ENCODE results near the gene ASF1B. TPM values are rescaled to one million over a fixed set of nuclear protein-coding genes. Genes with fewer than 3 reads are reported as not detected.

Gene ASF1B
- total and polyA plus RNA-seq, 12 donors = 0.17 to 5.6 (median 0.63) TPM

GRCh38 chr19:14164724-14165493, 28.5 kb upstream of the ASF1B start:
- Histone ChIP-seq H3K9me3 (no peaks in the 10 kb centered on the region), H3K4me1 (peaks cover 0 to 24% (median 13%) of the 10 kb centered on the region in 9 donors), H3K36me3 (peaks cover 0 to 31% (median 3%) of the 10 kb centered on the region in 9 donors), H3K4me3 (no peak overlapping the region), H3K27ac (no peak overlapping the region), H3K27me3 (no peaks in the 10 kb centered on the region)
- intact Hi-C loops (cut with DNase I) = no loop called here
- DNase-seq = no peak
- no peak for ATAC-seq
- WGBS, 2 donors = 85 to 89% methylated on average over 15 to 16 of the region's 16 CpGs
- TF ChIP-seq, protein P1, sequence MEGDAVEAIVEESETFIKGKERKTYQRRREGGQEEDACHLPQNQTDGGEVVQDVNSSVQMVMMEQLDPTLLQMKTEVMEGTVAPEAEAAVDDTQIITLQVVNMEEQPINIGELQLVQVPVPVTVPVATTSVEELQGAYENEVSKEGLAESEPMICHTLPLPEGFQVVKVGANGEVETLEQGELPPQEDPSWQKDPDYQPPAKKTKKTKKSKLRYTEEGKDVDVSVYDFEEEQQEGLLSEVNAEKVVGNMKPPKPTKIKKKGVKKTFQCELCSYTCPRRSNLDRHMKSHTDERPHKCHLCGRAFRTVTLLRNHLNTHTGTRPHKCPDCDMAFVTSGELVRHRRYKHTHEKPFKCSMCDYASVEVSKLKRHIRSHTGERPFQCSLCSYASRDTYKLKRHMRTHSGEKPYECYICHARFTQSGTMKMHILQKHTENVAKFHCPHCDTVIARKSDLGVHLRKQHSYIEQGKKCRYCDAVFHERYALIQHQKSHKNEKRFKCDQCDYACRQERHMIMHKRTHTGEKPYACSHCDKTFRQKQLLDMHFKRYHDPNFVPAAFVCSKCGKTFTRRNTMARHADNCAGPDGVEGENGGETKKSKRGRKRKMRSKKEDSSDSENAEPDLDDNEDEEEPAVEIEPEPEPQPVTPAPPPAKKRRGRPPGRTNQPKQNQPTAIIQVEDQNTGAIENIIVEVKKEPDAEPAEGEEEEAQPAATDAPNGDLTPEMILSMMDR (IDR thresholded peaks at IDR 0.05) = no peak

GRCh38 chr19:14164082-14164481, 27.7 kb upstream of the ASF1B start:
- Histone ChIP-seq H3K4me3 (no peak overlapping the region), H3K4me1 (peaks cover 0 to 24% (median 13%) of the 10 kb centered on the region in 9 donors), H3K27ac (no peak overlapping the region), H3K9me3 (no peaks in the 10 kb centered on the region), H3K36me3 (peaks cover 0 to 31% (median 0%) of the 10 kb centered on the region in 9 donors), H3K27me3 (no peaks in the 10 kb centered on the region)
- ATAC-seq (no peak), DNase-seq (no peak)
- WGBS, 2 donors = 65 to 75% methylated on average over 11 of the region's 11 CpGs
- TF ChIP-seq, protein P1 (IDR thresholded peaks at IDR 0.05) = no peak
- intact Hi-C loops (cut with DNase I) = no loop called here

DNA sequence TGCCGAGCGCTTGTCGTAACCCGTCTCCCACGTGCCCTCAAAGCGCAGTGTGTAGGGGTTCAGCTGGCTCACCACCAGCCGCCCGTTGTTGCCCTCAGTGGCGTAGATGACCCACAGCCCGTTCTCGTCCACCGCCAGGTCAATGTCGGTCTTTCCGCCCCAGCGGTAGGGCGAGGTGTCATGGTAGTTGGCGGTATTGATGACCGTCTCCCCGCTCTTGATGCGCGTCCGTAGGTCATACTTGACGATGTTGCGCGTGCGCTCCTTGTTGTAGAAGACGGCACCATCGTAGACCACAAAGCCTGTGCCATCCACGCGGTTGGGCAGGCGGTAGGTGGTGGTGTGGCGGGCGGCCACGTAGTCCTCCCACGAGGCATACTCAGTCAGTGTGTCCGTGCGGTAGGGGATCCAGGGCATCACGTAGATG, 26.5 kb upstream of the ASF1B start:
- H3K27me3 ChIP-seq = no peaks in the 10 kb centered on the region

GRCh38 chr19:14161305-14161704, 24.9 kb upstream of the ASF1B start:
- Histone ChIP-seq H3K4me1 (peaks cover 0 to 4% (median 0%) of the 10 kb centered on the region in 9 donors), H3K4me3 (no peak overlapping the region), H3K27me3 (no peaks in the 10 kb centered on the region), H3K9me3 (no peaks in the 10 kb centered on the region), H3K27ac (no peak overlapping the region), H3K36me3 (peaks cover 0 to 55% (median 17%) of the 10 kb centered on the region in 9 donors)
- 95 to 96% methylated on average over 19 of the region's 19 CpGs for WGBS, 2 donors
- intact Hi-C loops (cut with DNase I) = no loop called here
- ATAC-seq = no peak
- TF ChIP-seq, protein P1 (IDR thresholded peaks at IDR 0.05) = no peak
- DNase-seq = no peak

More for the DNA sequence above, 26.5 kb upstream of the ASF1B start:
- TF ChIP-seq, protein P1 (IDR thresholded peaks at IDR 0.05) = no peak
- ATAC-seq = no peak
- H3K4me3 ChIP-seq = no peak overlapping the region
- H3K9me3 ChIP-seq = no peaks in the 10 kb centered on the region
- intact Hi-C loops (cut with DNase I) = no loop called here
- H3K36me3 ChIP-seq = peaks cover 0 to 39% (median 9%) of the 10 kb centered on the region in 9 donors
- no peak for DNase-seq
- H3K4me1 ChIP-seq = peaks cover 0 to 20% (median 11%) of the 10 kb centered on the region in 9 donors
- H3K27ac ChIP-seq = no peak overlapping the region
- 97 to 98% methylated on average over 38 of the region's 38 CpGs for WGBS, 2 donors

All from heart right ventricle (tissue), 16 donors.